HT1080 (cell line): ENCODE data around the gene TNFRSF12A. TPM values are rescaled to one million over a fixed set of nuclear protein-coding genes. Genes with fewer than 3 reads are reported as not detected.
"Not testable (repeated sequence)": the region's sequence is repeated elsewhere in the genome, so short reads cannot be mapped to it uniquely, and the experiment has no call there.

ENCODE experiments used
- DNase-seq: peaks from one replicate; pipeline ENCODE4 v3.0.0-alpha.2; 2015; ENCODE audit warnings: low read depth
- small RNA-seq: library from RNA; depleted of rRNA; stranded (forward); fragments of <200 nt; gene quantifications from one replicate; pipeline ENCODE3, GENCODE V24; 2014
- total RNA-seq: library from RNA; depleted of rRNA; stranded (reverse); fragments of >200 nt; shearing (Covaris generic); gene quantifications from 2 replicates; pipeline ENCODE4 v1.2.3, GENCODE V29; 2014; rRNA removed

TNFRSF12A gene
- total RNA-seq, 1 experiment from 2014 or later, result 411 TPM

- DNase-seq, result no peak
These were observed 40.4 kb downstream of the TNFRSF12A start for GRCh38 chr16:3060339-3061127.

- DNase-seq, result no peak
These were observed 42.4 kb downstream of the TNFRSF12A start for GRCh38 chr16:3062553-3062952.

- DNase-seq, result no peak
These were observed 43.6 kb downstream of the TNFRSF12A start for GRCh38 chr16:3063625-3064386.

- peak; percentile 37 for DNase-seq
These were observed 45.0 kb downstream of the TNFRSF12A start, which contains the start of gene IL32 for GRCh38 chr16:3065069-3065741. TSS of gene IL32 (plus strand) at chr16:3065640. CDS start at chr16:3065812, 172 bp downstream.

- DNase-seq, result no peak
These were observed 45.7 kb downstream of the TNFRSF12A start for GRCh38 chr16:3065742-3066439.

- no peak for DNase-seq
These were observed 46.2 kb downstream of the TNFRSF12A start for GRCh38 chr16:3066440-3066748.

- no peak for DNase-seq
These were observed 48.3 kb downstream of the TNFRSF12A start for GRCh38 chr16:3068487-3068886.

- DNase-seq, result not testable (repeated sequence)
These were observed 49.0 kb downstream of the TNFRSF12A start for GRCh38 chr16:3069146-3069545.

GRCh38 chr16:3070608-3071111, 50.5 kb downstream of the TNFRSF12A start:
- no peak for DNase-seq

- no peak for DNase-seq
These were observed 51.5 kb downstream of the TNFRSF12A start for GRCh38 chr16:3071655-3072054.

Small RNAs within 50 kb of the gene (small RNA-seq; reads per million reads assigned to genes)
- not detected for gene LINC00514

Other genes with a start within 250 kb of the TNFRSF12A start
- 159 and 224 TPM in 2 replicates for gene ELOB, start 243.1 kb upstream of the TNFRSF12A start, total RNA-seq
- not detected in 2 replicates for gene PRSS33, start 232.8 kb upstream of the TNFRSF12A start, total RNA-seq
- not detected in 2 replicates for gene PRSS41, start 221.9 kb upstream of the TNFRSF12A start, total RNA-seq
- not detected in 2 replicates for gene PRSS21, start 203.1 kb upstream of the TNFRSF12A start, total RNA-seq
- gene ZG16B, start 190.1 kb upstream of the TNFRSF12A start, total RNA-seq, result 0.20 and 0.47 TPM in 2 replicates
- not detected in 2 replicates for gene PRSS22, start 162.2 kb upstream of the TNFRSF12A start, total RNA-seq
- 33.2 and 34.5 TPM in 2 replicates for gene FLYWCH2, start 137.2 kb upstream of the TNFRSF12A start, total RNA-seq
- gene FLYWCH1, start 108.4 kb upstream of the TNFRSF12A start, total RNA-seq, result 21.0 and 25.8 TPM in 2 replicates
- 2.4 and 2.5 TPM in 2 replicates for gene KREMEN2, start 56.1 kb upstream of the TNFRSF12A start, total RNA-seq
- 47.9 TPM in 2 replicates for gene PAQR4, start 51.0 kb upstream of the TNFRSF12A start, total RNA-seq
- gene PKMYT1, start 39.9 kb upstream of the TNFRSF12A start, total RNA-seq, result 37.6 and 46.9 TPM in 2 replicates
- not detected in 2 replicates for gene CLDN9, start 7.4 kb upstream of the TNFRSF12A start, total RNA-seq
- 0.07 TPM in 1 of 2 replicates, not detected in the other for gene CLDN6, start 2.2 kb upstream of the TNFRSF12A start, total RNA-seq
- gene HCFC1R1, start 3.6 kb downstream of the TNFRSF12A start, total RNA-seq, result 246 and 370 TPM in 2 replicates
- gene THOC6, start 3.7 kb downstream of the TNFRSF12A start, total RNA-seq, result 56.9 and 64.6 TPM in 2 replicates
- not detected in 2 replicates for gene BICDL2, start 16.6 kb downstream of the TNFRSF12A start, total RNA-seq
- gene MMP25, start 26.2 kb downstream of the TNFRSF12A start, total RNA-seq, result 0.05 and 0.20 TPM in 2 replicates
- gene IL32, start 45.3 kb downstream of the TNFRSF12A start, total RNA-seq, result 1.6 and 2.5 TPM in 2 replicates
- not detected in 2 replicates for gene ZSCAN10, start 78.9 kb downstream of the TNFRSF12A start, total RNA-seq
- 15.3 and 16.6 TPM in 2 replicates for gene ZNF205, start 92.2 kb downstream of the TNFRSF12A start, total RNA-seq
- gene ZNF213, start 114.7 kb downstream of the TNFRSF12A start, total RNA-seq, result 3.8 and 4.6 TPM in 2 replicates
- not detected in 2 replicates for gene OR1F1, start 167.8 kb downstream of the TNFRSF12A start, total RNA-seq
- 12.5 and 13.2 TPM in 2 replicates for gene ZNF200, start 214.8 kb downstream of the TNFRSF12A start, total RNA-seq
- 0.03 TPM in 1 of 2 replicates, not detected in the other for gene MEFV, start 236.3 kb downstream of the TNFRSF12A start, total RNA-seq